ENCODE data around the gene SCLY.
"Not testable (repeated sequence)": the region's sequence is repeated elsewhere in the genome, so short reads cannot be mapped to it uniquely, and the experiment has no call there.

Gene SCLY

DNA sequence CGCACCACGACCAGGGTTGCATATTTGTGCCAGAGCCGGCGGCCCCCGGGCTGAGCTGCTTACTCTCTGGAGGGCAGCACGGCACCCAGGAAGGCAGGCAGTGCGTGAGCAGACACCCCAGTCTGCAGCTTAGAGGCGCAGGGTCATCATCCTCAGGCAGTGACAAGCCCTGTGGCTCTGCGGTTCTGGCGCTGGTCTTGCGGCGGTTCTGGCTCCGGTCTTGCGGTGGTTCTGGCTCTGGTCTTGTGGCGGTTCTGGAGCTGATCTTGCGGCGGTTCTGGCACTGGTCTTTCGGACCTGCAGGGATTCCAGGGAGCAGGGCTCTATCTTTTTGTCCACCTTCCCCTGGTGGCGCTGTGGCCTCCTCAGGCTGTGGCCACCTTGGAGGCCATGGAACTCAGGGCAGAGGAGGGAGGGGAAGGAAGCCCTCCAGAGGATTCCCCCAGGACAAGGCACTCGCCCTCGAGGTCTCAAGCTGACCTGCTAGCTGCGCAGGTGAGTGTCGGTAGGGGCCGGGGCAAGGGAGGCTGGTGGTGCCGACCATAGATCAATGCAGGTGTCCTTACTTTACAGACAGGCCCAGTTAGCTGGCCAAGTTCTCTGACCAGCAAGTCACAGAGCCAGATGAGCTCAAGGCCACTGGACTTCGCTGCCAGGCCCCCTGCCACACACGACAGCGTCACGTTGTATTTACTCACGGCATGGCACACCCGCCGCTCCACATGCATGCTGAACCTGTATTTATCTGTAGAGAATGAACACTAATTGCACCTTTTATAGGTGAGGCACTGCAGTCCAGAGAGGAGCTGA, 54.3 kb downstream of the SCLY start:
- no peak for DNase-seq

- not testable (repeated sequence) for DNase-seq
Observed at GRCh38 chr2:238115709-238116108, 54.9 kb downstream of the SCLY start.

DNA sequence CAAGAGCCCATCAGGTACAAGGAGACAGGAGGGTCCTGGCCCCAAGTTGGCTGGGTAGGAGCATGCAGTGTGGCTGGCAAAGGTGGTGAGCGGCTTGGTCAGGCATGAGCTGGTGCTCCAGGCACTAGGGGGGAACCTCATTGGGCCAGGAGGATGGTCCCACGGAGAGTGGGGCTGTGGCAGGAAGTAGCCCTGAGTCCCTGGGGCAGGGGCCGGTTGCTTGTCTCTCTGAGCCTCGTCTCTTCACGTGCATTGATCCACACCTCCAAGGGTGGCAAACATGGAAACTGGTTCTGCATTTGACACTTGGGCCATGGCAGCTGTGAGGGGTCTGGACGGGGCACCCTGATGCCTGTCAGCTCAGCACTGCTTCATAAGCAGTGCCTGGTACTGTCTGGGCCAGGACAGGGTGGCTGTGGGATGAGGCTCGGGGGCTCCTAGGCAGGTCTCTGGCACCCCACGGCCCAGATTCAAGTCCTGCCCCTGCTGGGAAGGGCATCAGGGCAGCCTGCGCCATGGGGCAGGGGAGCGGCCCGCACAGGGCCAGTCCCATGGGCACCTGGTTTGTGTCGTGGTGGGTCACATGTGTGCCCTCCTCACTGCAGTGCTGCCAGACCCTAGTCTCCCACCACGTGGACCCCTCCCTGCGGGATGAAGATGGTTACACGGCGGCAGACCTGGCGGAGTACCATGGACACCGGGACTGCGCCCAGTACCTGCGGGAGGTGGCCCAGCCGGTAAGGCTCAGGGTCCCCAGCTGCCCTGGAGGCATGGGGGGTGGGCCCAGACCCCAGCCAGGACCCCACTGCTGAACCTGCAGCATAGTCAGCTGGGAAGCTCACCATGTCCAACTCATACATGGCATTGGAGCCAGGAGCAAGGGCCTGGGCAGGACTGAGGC, 55.7 kb downstream of the SCLY start:
- no peak for DNase-seq

DNA sequence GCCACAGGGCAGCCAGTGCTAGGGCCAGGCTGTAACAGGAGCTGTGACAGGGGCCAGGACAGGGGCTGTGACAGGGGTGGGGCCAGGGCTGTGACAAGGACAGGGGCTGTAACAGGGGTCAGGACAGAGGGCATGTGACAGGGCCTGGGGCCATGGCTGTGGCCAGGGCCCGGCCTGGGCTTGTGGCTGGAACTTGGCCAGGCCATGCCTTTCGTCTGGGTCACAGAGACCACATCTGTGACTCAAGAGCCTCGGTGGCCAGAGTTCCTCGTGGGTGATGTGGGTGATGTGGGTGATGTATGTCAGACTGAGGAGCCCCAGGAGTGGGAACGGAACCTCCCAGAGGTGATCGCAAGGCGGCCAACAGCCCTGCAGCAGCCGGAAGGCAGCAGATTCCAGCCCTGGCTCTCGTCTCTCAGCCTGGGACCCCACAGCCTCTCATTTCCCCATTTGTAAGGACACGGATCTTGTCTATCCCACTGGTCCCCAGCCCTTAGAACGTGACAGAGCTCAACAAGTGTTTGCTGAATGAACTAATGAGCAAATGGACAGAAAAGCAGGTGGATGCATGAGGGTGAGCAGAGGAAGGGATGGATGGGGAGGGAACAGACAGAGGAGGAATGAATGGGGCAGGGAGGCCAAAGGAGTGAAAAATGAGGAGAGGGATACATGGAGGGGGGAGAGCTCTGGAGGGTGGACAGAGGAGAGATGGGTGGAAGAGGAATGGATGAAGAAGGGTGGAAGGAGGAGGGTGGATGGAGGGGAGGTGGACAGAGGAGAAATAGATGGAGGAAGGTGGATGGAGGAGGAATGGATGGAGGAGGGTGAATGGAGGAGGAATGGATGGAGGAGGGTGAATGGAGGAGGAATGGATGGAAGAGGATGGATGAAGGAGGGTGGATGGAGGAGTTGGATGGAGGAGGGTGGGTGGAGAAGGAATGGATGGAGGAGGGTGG, 56.7 kb downstream of the SCLY start:
- DNase-seq, result no peak

- DNase-seq, result no peak
Observed at GRCh38 chr2:238119756-238120462, 59.1 kb downstream of the SCLY start.

GRCh38 chr2:238120463-238121298, 59.9 kb downstream of the SCLY start:
- DNase-seq, result no peak

DNA sequence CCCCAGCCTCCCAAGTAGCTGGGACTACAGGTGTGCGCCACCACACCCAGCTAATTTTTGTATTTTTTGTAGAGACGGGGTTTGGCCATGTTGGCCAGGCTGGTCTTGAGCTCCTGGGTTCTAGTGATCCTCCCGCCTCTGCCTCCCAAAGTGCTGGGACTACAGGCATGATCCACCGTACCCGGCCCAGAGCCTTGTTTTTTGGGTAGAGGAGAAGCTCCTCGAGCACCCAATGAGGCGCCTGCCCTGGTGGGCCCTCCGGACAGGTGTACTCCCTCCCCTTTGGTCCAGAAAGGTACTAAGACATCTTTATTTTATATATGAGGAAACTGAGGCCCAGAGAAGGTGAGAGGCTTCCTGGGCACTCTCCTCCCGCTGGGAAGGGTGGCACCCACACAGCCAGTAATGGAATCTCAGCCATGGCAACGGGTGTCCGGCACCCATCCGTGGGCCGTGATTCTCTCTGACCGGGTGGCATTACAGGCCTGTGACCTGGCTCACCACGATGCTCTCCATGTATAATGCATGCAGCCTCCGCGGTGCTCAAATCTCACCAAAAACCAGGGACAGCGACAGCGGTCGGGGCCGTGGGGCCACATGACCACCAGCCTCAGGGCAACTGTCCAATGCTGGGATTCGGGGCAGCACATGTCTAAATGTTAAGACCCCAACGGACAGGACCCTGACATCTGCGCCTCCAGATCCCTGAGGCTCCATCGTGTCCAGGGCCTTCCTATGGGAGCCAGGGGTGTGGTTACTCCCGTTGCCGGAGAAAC, 60.9 kb downstream of the SCLY start:
- DNase-seq, result no peak

DNA sequence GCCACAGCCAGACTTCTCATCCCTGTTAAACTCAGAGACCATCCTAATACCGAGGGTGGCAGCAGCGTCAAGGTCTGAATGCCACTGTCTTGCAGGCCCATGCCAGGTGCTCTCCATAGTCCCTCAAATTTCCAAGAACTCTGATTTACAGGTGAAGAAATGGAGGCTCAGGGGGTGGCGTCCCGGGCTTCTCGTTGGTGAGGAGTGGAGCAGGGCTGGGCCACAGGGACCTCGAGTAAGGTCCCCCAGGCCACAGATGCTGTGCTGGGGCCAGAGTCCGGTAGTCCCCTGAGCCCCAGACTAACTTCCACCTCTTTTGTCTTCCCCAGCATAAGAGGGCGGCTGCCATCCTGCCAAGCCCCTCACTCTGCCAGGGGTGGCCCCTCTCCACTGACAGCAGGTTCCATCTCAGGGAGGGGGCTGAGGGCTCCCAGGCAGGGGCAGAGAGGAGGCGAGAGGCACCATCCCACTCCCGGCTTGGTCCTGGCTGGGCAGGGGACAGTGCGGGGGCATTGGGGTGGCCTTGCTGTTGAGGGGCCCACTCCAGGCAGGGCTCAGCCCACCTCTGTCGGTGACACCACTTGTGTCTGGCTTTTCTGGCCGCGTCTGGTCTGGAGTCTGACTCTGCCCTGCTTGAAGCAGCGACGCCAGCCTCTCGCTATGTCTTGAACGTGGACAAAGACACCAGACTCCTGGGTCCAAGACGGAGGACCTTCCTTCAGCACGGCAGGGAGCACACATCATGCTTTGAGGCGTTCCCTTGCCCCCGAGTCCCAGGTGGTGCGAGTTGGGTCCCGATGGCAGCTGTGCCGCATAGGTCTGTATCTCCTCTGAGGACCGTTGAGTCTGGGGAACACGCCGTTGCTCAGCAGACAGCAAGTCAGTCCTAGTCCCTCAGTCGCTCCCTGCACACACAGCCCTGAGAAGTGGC, 61.8 kb downstream of the SCLY start:
- DNase-seq, result no peak

DNA sequence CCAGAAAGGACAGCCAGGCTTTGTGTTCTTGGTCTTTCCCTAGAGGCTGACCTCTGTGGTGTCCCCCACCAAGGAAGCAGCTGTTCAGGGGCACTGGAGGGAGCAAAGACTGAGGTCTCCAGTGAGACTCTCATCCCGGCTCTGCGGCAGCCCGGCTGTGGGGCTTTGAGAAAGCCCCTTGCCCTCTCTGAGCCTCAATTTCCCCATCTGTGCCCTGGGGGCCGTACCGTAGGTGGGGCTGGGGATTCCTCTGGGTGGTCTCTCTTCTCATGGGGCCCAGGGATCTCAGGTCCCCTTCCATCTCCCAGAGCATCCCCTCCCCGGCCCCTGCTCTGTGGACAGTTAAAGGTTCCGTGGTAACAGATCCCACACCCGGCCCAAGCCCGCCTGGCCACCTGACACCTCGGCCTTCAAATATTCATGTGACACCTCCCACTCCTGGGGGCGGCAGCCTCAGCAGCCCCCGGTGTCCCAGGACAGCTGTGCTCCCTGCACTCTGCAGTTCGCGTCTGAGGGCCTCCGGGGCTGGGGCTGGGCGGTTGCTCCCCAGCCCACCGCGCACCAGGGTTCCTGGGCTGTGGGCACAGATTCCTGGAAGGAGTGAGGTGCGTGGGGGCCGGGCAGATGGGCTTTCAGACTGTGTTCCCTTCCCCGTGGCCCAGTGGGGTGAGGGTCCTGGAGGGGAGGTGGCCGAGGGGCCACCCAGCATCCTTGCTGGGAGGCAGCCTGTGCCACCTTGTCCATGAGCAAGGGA, 62.6 kb downstream of the SCLY start:
- DNase-seq, result no peak

- DNase-seq, result no peak
Observed at GRCh38 chr2:238123991-238124470, 63.2 kb downstream of the SCLY start.

GRCh38 chr2:238124488-238125126, 63.8 kb downstream of the SCLY start:
- no peak for DNase-seq

- no peak for DNase-seq
Observed at GRCh38 chr2:238125127-238125885, 64.5 kb downstream of the SCLY start.

- DNase-seq, result no peak
Observed at GRCh38 chr2:238126338-238126737, 65.5 kb downstream of the SCLY start.

DNA sequence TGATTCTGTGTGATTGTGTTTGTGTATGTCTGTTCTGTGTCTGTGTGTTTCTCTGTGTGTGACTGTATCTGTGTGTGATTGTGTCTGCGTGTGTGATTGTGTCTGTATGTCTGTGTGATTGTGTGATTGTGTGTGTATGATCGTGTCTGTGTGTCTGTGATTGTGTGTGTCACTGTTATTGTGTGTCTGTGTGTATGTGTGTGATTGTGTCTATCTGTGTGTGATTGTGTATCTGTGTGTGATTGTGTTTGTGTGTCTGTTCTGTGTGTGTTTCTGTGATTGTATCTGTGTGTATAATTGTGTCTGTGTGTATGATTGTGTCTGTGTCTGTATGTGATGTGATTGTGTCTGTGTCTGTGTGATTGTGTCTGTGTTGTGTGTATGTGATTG, 66.0 kb downstream of the SCLY start:
- DNase-seq, result no peak

DNA sequence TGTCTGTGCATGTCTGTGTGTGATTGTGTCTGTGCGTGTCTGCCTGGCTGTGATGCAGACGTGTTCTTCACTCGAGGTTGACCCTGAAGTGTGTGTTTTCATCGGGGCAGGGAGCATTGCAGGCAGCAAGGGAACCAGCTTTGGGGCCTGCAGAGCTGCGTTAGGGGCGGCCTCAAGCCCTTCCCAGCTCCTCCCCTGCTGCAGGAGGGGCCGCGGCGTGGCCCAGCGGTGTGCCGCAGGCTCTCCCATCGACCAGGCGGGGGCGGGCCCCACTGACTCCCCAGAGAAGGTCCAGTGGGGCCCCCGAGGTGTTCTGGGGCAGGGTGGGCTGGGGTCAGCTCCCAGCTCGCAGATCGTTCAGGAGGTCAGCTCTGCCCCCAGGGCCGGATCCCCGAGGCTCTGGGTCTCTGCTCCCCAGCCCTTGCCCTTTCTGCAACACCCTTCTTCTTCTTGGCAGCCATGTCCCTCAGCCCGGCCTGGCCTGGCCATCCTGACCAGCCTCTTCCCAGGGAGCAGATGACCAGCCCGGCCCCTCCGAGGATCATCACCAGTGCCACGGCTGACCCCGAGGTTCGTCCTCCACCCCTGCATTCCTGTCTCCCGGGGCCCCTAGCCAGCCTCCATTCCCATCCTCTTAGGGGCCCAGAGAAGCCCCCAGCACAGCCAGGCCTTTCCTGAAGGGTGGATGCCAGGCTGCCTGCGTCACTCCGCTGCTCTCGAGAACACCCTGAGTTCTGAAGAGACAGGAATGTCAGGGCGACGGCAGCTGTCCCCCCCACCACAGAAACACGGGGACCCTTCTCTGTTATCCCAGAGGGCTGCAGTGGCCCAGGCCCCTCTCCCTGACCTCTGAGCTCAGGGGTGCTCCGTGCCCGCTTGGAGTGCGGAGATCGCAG, 66.6 kb downstream of the SCLY start:
- no peak for DNase-seq

GRCh38 chr2:238128061-238128440, 67.2 kb downstream of the SCLY start:
- DNase-seq, result no peak

All from SIG-M5 (cell line).